HG03378 (cell line): ENCODE data around the gene NOL9.
"Not testable (repeated sequence)": the region's sequence is repeated elsewhere in the genome, so short reads cannot be mapped to it uniquely, and the experiment has no call there.

Experiments used
- ATAC-seq: cut with Tn5 transposase; IDR thresholded peaks from one replicate; pipeline ENCODE4 v1.9.1; 2021; ENCODE audit warnings: mild to moderate bottlenecking, moderate library complexity; ENCODE audit not compliant: unreplicated experiment

The NOL9 gene

DNA sequence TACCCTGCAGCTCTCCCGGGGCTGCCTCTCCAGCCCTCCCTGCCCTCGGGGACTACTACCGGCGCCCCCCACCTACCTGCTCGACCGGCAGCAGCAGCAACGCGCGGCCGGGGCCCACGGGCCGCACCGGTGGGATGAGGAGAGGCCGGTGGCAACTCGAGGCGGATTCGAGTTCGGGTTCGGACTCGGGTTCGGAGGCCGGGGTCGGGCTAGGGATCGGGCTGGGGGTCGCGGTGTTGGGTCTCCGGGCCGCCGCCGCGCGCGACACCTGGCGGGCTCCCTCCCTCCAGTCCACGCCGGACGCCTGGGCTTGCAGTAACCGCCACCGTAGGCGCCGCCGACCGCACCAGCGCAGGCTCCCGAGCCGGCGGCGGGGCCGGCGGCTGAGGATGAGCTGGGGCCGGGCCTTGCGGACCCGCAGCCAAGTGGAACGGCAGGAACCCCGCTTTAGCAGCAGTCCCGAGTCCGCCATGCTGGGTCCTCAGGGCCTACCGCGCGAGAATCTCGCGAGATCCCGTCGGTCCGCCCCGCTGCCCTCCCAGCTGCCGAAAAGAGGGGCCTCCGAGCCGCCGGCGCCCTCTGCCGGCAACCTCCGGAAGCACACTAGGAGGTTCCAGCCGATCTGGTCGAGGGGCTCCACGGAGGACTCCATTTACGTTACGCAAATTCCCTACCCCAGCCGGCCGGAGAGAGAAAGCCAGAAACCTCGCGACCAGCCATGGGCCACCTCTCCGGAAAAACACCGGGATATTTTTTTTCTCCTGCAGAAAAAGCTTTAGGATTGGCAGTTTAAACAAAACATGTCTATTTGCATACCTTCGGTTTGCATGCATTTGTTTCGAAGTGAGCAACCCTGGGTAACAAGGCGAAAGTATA lies at the start of gene NOL9:
Gene NOL9 (minus strand): TSS at position 483 of the 876 bp plus-strand sequence. CDS start 11 bp downstream, at position 472.
- peak; percentile 86 for ATAC-seq

DNA sequence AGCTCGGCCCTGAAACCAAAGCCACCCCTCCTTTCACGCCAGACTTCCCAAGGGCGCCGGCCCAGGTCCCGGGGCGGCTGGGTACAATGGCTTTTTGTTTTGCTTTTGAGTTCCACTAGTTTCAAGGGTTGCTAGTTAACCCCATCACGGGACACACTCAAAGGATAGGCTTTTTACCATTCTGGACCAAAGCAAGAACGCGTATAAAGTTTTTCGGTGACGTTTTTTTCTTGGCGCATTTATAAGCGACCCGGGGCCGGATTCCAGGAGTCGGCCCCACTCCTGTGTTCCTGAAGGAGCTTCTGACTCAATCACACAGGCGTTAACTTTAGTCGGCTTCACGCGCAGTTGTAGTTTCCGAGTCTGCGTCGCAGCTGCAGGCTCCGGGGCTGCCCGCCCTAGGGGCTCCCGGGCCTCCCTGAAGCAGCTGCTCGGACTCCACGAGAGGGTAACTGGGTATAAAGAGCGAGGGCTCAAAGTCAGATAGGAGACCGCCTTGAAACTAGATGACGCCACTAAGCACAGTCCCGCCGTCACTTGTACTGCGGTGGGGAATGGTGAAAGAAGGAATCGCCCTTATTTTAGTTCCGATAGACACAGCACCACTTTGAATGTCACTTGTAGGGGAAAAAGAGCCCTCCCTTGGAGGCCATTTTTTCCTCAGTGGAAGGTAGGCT lies 49.1 kb upstream of the NOL9 start:
- peak; percentile 16 for ATAC-seq

DNA sequence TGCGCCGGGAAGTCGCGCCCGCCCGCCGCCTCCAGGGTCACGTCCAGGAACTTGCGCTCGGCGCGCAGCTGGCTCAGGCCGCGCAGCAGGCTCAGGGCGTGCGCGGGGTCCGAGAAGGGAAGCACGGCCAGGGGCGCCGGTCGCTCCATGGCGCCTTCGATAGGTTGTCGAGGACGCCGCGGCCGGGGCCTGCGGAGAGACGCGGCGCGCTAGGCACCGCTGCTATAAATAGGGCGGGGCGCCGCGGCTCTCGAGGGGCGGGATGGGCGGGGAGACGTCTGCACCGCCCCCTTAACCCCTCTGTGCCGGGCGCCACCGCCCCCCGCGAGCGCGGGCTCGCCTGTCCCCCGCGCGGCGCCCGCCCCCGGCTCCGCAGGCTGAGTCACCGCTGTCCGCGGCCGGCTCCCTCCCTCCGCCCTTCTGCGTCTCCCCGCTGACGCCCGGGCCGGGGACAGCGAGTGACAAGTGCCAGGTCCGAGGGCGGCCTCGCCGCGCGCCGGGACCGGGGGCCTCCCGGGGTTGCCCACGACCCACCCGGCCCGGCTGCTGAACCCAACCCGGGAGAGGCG lies 48.4 kb upstream of the NOL9 start, which contains the start of gene KLHL21:
Gene KLHL21 (minus strand): TSS at position 201 of the 569 bp plus-strand sequence. CDS start 52 bp downstream, at position 149.
- ATAC-seq = peak; percentile 32

DNA sequence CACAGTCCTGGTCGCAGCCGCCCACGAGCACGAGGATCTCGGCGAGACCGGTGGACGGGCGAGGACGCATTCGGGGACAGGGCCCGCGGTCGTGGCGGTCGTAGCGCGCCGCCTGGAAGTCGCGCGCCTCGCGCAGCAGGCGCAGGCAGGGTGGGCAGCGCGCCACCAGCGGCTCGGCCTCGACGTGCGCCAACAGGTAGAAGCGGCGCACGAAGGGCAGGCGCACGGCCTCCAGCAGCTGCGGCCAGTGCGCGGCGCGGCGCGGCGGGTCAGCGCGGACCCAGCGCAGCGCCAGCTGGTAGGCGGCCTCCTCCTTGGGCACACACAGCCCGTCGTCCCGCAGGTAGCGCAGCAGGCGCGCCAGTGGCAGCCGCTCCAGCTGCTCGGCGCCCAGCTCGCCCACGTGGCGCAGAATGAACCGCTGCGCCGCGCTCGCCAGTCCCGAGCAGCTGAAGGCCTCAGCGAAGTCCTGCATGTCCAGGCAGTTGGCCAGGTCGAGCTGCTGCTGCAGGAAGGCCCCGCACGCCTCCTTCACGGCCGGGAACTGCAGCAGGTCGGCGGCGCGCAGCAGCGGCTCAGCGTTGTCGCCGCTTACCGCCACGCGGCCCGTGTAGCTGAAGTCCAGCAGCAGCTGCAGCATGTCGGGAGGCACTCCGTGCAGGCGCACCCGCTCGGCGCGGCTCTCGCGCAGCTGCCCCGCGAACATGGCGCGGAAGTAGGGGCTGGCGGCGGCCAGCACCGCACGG lies 47.8 kb upstream of the NOL9 start:
- peak; percentile 3 for ATAC-seq

DNA sequence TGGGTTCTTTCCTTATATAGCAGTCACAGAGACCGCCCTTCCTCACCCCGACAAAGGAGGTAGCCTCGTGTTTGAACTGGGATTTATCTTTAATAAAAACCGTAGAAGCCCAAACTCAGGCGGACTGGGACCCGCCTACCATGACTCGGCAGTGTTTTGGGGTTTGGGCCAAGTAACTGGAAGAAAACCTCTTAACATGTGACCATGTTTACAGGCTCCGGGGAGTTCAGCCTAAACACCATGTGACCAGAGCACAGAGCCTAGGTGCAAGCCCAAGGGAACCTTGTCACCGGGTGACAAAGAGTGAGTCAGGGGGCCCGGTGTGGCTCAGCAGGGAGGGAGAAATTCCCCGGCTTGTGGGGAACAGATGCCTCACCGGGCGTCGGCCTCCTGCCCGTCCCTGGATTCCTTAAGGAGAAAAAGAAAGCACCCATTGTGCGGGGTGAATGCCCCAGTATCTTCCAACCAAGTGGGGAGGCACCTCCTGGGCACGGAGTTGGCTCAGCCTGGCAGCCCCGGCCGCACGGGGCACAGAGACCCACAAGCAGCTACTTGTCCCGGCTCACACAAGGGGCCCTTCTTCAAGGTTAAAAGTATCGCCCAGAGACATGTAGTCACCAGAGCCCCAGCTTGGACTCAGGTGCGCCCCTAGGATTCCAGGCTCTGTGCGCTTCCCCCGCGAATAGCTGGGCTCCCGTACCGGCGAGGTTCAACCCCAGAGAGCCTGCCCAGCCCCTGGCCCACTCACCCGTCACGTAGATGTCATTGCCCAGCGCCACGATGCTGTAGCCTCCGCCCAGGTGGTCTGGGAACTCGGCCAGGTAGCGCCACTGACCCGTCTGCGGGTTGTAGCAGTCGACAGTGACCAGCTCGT lies 47.0 kb upstream of the NOL9 start:
- peak; percentile 37 for ATAC-seq

DNA sequence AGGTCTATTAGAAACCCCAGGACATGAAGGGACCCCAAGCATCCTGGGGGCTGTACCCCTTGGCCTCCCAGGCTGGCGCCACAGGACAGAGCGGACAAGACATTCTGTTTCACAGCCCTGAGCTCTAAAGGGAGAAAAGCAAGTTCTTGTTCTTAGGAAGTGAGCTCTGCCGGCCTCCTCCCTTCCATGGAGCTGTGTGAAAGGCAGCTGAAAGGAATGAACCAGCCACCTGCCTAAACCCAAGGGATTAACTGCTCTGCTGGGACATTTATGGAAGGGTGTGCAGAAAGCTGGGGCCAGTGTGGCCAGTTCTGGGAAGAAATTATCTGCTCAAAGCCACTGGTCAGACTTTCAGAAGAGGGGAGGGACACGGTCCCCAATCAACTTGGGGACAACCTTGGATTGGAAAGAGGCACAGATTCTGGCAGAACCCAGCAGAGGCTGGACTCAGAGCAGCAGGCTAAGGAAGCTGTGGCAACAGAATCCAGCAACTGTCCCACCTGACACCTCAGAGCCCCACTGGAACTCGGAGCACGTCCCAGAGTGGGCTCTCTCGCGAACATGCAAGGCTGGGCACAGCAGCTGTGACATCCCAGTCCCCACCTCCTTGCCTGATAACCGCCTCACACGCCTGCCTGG lies 46.2 kb upstream of the NOL9 start:
- ATAC-seq = no peak

DNA sequence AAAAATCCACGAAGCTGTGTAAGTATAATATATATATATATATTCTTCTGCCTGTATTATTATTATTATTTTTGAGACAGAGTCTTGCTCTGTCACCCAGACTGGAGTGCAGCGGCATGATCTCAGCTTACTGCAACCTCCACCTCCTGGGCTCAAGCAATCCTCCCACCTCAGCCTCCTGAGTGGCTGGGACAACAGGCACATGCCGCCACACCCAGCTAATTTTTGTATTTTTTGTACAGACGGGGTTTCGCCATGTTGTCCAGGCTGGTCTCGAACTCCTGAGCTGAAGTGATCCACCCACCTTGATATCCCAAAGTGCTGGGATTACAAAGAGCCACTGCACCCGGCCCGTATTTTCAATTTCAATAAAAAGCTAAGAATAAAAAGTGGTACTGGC lies 45.7 kb upstream of the NOL9 start:
- ATAC-seq = not testable (repeated sequence)

DNA sequence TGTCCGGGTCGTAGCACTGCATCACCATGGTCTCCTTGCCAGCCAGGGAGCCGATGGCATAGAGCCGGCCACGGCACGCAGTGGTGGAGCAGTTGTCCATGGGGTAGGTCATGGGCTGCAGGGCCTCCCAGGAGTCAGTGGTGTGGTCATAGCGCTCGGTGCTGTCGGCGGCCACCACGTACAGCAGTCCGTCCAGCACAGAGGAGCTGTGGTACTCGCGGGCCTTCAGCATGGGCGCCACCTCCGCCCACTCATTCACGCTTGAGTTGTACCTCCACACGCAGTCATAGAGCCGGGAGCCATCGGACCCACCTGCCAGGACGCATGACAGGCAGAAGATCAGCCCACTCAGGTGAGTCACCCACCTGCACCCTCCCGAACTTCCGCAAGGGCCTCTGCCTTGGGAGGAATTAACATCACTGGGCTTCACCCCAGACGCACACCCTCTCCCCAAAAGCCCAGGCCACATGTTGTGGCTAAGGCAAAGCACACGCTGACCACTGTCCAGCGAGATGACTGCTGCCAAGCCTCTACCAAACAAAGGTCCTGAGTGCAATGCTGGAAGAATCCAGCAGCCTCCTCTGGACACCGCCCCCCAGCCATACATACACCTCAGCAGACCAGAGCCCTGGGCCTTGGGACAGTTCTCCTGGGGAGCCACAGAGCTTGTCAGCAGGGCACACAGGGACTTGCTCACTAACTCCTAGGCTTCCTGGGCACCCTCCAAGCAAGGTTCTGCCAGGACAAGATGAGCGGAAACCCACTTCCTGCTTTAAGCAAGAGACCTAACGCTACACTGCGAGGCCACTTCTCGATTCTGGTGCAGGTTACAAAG lies 45.0 kb upstream of the NOL9 start:
- ATAC-seq = no peak

DNA sequence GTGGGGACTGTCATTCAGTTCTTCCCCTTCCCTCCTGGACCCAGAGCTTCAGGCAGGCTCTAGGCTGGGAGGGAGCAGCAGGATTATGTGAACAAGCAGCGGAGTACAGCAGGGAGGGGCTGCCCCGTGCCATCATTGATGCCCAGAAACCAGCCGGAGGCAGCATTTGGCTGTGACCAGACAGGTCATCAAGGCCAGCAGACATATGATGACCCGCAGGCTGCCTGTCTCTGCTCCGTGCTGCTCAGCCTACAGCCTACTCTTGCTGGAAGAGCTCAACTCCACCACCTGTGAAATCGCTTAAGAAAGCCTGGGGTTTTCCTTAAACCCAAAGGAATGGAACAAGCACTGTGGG lies 43.4 kb upstream of the NOL9 start:
- no peak for ATAC-seq

DNA sequence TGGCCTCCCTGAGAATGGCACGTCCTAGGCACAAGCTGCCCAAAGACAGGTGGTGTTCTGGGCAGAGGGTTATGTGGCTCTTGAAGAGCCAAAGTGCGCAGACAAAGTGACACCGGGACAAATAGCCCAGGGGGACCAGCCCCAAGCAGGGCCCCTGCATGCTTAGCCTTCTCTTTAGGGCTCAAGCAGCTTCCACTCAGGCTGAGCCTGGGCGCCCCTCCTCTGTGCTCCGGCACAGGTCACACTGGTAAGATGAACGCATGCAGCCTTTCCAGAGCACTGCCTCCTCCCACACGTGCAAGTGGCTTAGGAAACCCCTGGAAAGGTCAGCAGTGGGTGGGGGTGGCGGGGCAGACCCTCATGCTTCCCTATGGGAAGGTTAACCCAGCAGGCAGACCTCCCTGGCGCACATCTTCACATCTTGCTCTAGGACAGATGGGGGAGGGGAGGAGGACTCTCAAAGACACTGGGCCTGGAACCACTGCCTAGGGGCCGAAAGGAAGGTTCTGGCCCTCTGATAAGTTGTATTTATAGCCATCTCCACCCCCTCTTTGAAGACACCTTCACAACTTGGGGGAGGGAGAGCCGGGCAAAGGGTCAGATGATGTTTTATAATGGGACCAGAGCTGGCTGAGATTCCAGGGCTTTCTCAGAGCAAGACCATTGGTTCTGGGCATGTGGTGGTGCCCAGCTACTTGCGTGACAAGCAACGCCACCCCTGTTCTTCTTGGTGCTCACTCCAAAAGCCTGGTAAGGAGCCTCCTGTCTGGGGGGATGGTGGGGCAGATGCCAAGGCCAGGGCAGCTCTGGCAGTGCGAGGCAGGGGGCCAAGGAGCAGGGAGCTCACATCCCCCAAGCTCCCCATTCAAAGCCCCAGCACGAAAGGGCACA lies 42.8 kb upstream of the NOL9 start:
- ATAC-seq = no peak

DNA sequence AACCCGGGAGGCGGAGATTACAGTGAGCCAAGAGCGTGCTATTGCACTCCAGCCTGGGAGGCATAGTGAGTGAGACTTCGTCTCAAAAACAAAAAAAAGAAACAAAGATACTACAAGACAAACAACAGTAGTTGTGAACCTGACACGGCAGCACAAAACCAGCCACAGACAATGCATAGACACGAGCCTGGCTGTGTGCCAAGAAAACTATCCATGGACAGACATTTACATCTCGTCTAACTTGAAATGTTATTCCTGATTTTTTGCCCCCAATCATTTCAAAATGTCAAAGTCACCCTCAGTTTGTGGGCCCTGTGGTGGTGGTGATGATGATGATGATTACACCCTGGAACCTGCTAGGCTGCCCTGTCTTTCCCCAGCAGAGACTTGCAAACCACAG lies 42.0 kb upstream of the NOL9 start:
- ATAC-seq = no peak

DNA sequence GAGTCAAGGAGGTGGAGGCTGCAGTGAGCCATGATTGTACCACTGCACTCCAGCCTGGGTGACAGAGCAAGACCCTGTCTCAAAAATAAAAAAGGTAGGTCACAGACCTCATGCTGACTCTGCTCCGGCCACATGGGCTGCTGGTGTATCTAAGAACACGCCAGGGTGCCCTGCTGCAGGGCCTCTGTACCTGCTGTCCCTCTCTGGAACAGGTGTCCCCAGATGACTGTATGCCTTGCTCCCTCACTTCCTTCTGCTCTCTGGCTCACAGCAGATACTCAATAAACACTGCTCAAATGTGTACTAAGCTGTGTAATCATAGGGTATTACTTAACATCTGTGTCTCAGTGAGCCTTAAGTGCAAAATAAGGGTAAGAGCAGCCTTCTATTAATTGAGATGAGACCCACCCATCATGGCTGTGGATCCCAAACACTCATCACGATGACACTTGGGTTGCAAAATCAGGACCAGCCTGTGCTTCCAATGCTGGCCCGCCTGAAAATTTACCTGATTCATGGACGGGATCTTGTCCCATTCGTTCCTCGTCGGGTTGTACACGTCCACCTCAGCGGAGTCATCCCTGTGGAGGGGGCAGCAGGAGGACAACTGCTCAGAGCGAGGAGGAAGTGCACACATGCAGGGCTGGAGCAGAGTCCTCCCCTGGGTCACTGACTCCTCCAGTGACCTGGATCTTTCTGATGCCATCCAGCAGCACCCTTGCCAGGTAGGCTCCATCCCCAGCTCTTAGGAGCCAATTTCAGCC lies 40.8 kb upstream of the NOL9 start:
- ATAC-seq = no peak

DNA sequence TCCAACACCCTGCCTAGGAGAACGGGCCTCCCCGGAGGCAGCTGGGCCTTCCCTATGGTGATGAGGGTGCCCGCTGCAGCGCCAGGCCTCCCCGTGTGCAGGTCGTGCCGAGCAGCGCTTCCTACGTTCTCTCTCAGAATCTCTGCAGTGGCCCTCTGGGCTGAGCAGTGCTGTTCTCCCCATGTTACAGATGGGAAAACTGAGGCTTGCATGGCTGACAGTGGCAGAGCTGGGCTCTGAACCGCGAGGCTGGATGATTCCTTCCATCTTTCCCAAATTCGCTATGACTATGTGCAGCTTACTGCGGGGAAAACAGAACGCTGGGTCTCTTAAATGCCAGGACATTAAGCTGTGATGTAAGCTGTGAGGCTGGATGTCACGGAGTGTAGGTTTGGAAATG lies 39.5 kb upstream of the NOL9 start:
- ATAC-seq = no peak

DNA sequence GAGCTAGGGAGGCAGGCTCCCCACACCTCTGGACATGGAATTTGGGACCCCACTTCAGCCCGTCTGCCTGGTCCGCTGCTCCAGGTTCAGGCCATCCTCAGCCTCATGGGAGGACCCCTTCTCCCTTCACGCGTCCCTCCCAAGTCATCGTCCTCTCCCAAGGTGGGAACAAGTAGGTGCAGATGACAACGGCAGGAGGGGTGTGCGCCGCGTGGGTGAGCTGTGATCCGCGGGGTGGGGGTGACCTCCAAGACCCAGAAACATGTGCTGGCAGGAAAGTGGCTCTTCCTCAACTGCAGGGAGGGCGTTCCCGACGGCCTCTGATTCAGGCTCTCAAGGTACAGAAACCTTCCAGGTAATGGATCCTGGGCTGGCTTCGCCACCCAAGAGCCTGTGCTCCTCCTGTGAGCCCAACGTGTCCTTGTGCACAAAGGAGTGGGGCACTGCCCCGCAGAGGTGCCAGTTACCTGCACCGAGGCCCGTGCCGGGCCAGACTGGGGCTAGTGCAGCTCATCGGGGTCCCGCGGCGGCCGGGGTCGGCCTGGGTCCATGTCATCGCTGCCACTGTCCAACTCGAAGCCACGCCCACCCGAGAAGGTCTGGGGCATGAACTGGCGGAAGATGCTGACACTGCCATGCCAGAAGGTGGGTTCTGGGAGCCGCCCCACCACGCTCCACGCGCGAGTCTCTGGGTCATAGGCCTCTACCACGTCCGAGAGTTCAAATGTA lies 38.7 kb upstream of the NOL9 start:
- no peak for ATAC-seq

DNA sequence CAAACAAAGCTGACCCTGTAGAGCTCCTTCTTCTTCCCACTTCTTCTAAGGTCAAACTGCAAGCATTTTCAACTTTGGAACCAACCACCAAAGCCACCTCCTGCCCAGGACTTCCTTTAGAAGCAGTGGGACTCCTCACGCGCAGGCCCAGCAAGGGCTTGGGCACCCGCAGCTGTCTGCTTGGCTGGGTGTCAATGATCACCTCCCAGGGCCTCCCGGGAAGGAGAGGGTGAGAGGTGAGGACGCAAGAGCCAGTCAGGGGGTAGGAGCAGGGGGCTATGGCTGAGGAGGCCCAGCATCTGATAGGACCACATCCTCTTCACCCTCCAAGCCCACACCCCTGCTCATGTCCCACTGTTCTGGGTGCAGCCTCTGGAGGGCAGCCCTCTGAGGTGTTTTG lies 38.1 kb upstream of the NOL9 start:
- no peak for ATAC-seq

DNA sequence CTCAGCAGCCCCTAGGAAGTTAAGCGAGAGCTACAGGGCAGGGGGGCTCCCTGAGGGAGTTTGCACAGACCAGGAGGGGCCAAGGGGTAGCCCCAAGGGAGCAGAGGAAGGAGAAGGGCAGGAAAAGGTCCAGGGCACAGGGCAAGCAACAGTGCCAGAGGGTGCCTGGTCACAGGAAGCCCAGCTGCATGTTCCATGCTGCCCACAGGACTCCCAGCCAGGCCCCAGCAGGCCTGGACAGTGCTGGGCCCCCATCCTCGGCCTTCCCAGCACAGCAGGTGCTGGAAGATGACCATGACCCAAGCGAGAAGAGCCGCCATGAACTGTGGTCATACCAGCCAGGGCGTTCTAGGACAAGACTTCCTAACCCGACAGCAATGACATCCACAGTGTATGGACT lies 37.3 kb upstream of the NOL9 start:
- no peak for ATAC-seq
